Right ventricle myocardium inferior (tissue), 1 donor: ENCODE data around the gene LBHD2. TPM values are rescaled to one million over a fixed set of nuclear protein-coding genes. Genes with fewer than 3 reads are reported as not detected.

Experiments used
- ATAC-seq: fragments of 200-7000 bp; cut with Tn5 transposase; one replicate; pipeline ENCODE4 v1.9.1; 2020; ENCODE audit warnings: mild to moderate bottlenecking, moderate library complexity
- DNase-seq: peaks from one replicate; pipeline ENCODE4 v3.0.0; 2021; ENCODE audit errors: missing footprints
- intact Hi-C: fragments of 100-400 bp; cut with DNase I; formaldehyde crosslinking; loops from one replicate; pipeline ENCODE4 v1.11.0; 2022
- total RNA-seq: library from RNA; stranded (reverse); fragmentation: NEBNext Ultra II Directional; extraction: Animal tissue kit (Norgen Biotek cat#: 25700); gene quantifications from one replicate; pipeline ENCODE4 v1.2.1, GENCODE V29; 2021
- donor health status: DM: no; HTN: yes; CAD: no; lungs with severe emphysema.

The LBHD2 gene
- total RNA-seq, 1 donor from 2014 or later, result not detected

- no peak for DNase-seq
Measured at GRCh38 chr14:103135333-103136260, 51.6 kb downstream of the LBHD2 start.

GRCh38 chr14:103136388-103137271 lies 52.6 kb downstream of the LBHD2 start:
- intact Hi-C loops, result no loop called here
- ATAC-seq (peak; percentile 44), DNase-seq (no peak)

More at GRCh38 chr14:103135333-103136260, 51.6 kb downstream of the LBHD2 start:
- intact Hi-C loops, result no loop called here
- no peak for ATAC-seq

- peak; percentile 12 for ATAC-seq
- intact Hi-C loops, result no loop called here
- no peak for DNase-seq
Measured at GRCh38 chr14:103137689-103138300, 53.8 kb downstream of the LBHD2 start.

GRCh38 chr14:103138301-103139131 lies 54.5 kb downstream of the LBHD2 start:
- ATAC-seq, result peak; percentile 27
- intact Hi-C loops, result no loop called here

GRCh38 chr14:103139132-103140025 lies 55.4 kb downstream of the LBHD2 start:
- ATAC-seq (no peak), DNase-seq (no peak)
- intact Hi-C loops, result loop anchor here (5.0 kb wide), 1 partner anchor 32 kb away; no protein-coding TSS in a partner anchor

More at GRCh38 chr14:103138301-103139131, 54.5 kb downstream of the LBHD2 start:
- DNase-seq, result no peak

Other genes with a start within 250 kb of the LBHD2 start
- gene AMN, start 161.5 kb upstream of the LBHD2 start, total RNA-seq, result 0.14 TPM
- gene CDC42BPB, start 26.7 kb upstream of the LBHD2 start, total RNA-seq, result 68.9 TPM
- 1.2 TPM for gene EXOC3L4, start 10.5 kb downstream of the LBHD2 start, total RNA-seq
- 56.5 TPM for gene TNFAIP2, start 39.3 kb downstream of the LBHD2 start, total RNA-seq